Measurements from ENCODE around the gene THOC2.

DNA sequence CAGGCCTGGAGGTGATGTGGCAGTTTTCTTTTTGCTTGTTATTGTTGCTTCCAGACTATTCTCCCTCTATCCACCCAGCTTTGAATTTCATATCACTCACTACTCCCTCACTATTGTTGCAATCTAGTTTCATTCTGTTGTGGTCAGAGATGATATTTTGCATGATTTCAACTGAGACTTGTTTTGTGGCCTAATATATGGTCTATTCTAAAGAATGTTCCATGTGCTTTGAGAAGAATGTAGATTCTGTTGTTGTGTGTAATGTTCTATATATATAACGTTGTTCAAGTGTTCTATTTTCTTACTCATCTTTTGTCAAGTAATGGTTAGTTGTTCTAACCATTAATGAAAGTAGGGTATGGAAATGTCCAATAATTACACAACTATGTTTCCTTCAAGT is 59.0 kb downstream of the THOC2 start:
- TF ChIP-seq CTCF (IDR thresholded peaks at IDR 0.05; ENCODE audit: insufficient read depth, low read length) (no peak), POLR2AphosphoS5 (IDR thresholded peaks at IDR 0.05; ENCODE audit: low read depth) (no peak), GABPA (IDR thresholded peaks at IDR 0.05; ENCODE audit: low read depth) (no peak)
- TF ChIP-seq, protein P1, sequence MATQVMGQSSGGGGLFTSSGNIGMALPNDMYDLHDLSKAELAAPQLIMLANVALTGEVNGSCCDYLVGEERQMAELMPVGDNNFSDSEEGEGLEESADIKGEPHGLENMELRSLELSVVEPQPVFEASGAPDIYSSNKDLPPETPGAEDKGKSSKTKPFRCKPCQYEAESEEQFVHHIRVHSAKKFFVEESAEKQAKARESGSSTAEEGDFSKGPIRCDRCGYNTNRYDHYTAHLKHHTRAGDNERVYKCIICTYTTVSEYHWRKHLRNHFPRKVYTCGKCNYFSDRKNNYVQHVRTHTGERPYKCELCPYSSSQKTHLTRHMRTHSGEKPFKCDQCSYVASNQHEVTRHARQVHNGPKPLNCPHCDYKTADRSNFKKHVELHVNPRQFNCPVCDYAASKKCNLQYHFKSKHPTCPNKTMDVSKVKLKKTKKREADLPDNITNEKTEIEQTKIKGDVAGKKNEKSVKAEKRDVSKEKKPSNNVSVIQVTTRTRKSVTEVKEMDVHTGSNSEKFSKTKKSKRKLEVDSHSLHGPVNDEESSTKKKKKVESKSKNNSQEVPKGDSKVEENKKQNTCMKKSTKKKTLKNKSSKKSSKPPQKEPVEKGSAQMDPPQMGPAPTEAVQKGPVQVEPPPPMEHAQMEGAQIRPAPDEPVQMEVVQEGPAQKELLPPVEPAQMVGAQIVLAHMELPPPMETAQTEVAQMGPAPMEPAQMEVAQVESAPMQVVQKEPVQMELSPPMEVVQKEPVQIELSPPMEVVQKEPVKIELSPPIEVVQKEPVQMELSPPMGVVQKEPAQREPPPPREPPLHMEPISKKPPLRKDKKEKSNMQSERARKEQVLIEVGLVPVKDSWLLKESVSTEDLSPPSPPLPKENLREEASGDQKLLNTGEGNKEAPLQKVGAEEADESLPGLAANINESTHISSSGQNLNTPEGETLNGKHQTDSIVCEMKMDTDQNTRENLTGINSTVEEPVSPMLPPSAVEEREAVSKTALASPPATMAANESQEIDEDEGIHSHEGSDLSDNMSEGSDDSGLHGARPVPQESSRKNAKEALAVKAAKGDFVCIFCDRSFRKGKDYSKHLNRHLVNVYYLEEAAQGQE (IDR thresholded peaks at IDR 0.05; ENCODE audit: insufficient replicate concordance, low read depth): no peak
